ENCODE results near the gene MPPED2.

Gene MPPED2

GRCh38 chr11:30404136-30404535 is 182.0 kb downstream of the MPPED2 start:
- no peaks in the 10 kb centered on the region for H3K79me2 ChIP-seq (ENCODE audit: control insufficient read depth, insufficient read depth, low read length)
- H2AK5ac ChIP-seq (ENCODE audit: low read length) = no peak overlapping the region
- H3K18ac ChIP-seq (ENCODE audit: low read length) = no peak overlapping the region
- no peak overlapping the region for H4K8ac ChIP-seq (ENCODE audit: low read depth, low read length)
- no peak overlapping the region for H3K56ac ChIP-seq (ENCODE audit: low read length)
- H2BK5ac ChIP-seq (ENCODE audit: low read length) = no peak overlapping the region
- no peak overlapping the region for H3K4me3 ChIP-seq (ENCODE audit: low read length)
- H3K4ac ChIP-seq (ENCODE audit: low read depth, low read length) = no peak overlapping the region
- H3K4me2 ChIP-seq (ENCODE audit: low read length) = no peak overlapping the region
- H3K9ac ChIP-seq (ENCODE audit: low read length) = no peak overlapping the region
- H3K23ac ChIP-seq (ENCODE audit: low read length) = no peak overlapping the region
- H3K36me3 ChIP-seq (ENCODE audit: control insufficient read depth, insufficient read depth, low read length) = no peaks in the 10 kb centered on the region
- no peaks in the 10 kb centered on the region for H3K4me1 ChIP-seq (ENCODE audit: control insufficient read depth, low read depth, low read length)
- DNase-seq = no peak
- H3K27me3 ChIP-seq (ENCODE audit: insufficient read depth, low read length, poor library complexity) = no peaks in the 10 kb centered on the region
- no peak overlapping the region for H3K27ac ChIP-seq (ENCODE audit: low read depth, low read length)
- no peaks in the 10 kb centered on the region for H3K79me1 ChIP-seq (ENCODE audit: low read length)
- no peak overlapping the region for H2BK15ac ChIP-seq (replicated peaks; ENCODE audit: low read depth)
- H4K5ac ChIP-seq (ENCODE audit: low read length) = no peak overlapping the region
- WGBS (ENCODE audit: extremely low coverage, insufficient coverage, low lambda C conversion rate) = no CpG with 5 or more reads among the region's 3 CpGs
- H2BK120ac ChIP-seq (ENCODE audit: low read depth, low read length) = no peak overlapping the region

- H3K4me1 ChIP-seq (ENCODE audit: control insufficient read depth, low read depth, low read length) = no peaks in the 10 kb centered on the region
- no peaks in the 10 kb centered on the region for H3K27me3 ChIP-seq (ENCODE audit: insufficient read depth, low read length, poor library complexity)
- DNase-seq = no peak
- no peak overlapping the region for H3K27ac ChIP-seq (ENCODE audit: low read depth, low read length)
- no peaks in the 10 kb centered on the region for H3K79me1 ChIP-seq (ENCODE audit: low read length)
- no peak overlapping the region for H4K5ac ChIP-seq (ENCODE audit: low read length)
- H3K4me3 ChIP-seq (ENCODE audit: low read length) = no peak overlapping the region
- H3K4me2 ChIP-seq (ENCODE audit: low read length) = no peak overlapping the region
- no peak overlapping the region for H3K18ac ChIP-seq (ENCODE audit: low read length)
- H2AK5ac ChIP-seq (ENCODE audit: low read length) = no peak overlapping the region
- no peaks in the 10 kb centered on the region for H3K79me2 ChIP-seq (ENCODE audit: control insufficient read depth, insufficient read depth, low read length)
- H3K4ac ChIP-seq (ENCODE audit: low read depth, low read length) = no peak overlapping the region
- H4K8ac ChIP-seq (ENCODE audit: low read depth, low read length) = no peak overlapping the region
- H2BK5ac ChIP-seq (ENCODE audit: low read length) = no peak overlapping the region
- no peaks in the 10 kb centered on the region for H3K36me3 ChIP-seq (ENCODE audit: control insufficient read depth, insufficient read depth, low read length)
- H3K56ac ChIP-seq (ENCODE audit: low read length) = no peak overlapping the region
- H2BK120ac ChIP-seq (ENCODE audit: low read depth, low read length) = no peak overlapping the region
- H3K9ac ChIP-seq (ENCODE audit: low read length) = no peak overlapping the region
- no peak overlapping the region for H2BK15ac ChIP-seq (replicated peaks; ENCODE audit: low read depth)
- H3K23ac ChIP-seq (ENCODE audit: low read length) = no peak overlapping the region
- no CpG with 5 or more reads among the region's 8 CpGs for WGBS (ENCODE audit: extremely low coverage, insufficient coverage, low lambda C conversion rate)
Observed at GRCh38 chr11:30395751-30396150, 190.4 kb downstream of the MPPED2 start.

GRCh38 chr11:30393012-30393411 is 193.1 kb downstream of the MPPED2 start:
- H3K4ac ChIP-seq (ENCODE audit: low read depth, low read length) = no peak overlapping the region
- no peaks in the 10 kb centered on the region for H3K27me3 ChIP-seq (ENCODE audit: insufficient read depth, low read length, poor library complexity)
- no CpG with 5 or more reads among the region's 1 CpG for WGBS (ENCODE audit: extremely low coverage, insufficient coverage, low lambda C conversion rate)
- no peak overlapping the region for H3K27ac ChIP-seq (ENCODE audit: low read depth, low read length)
- H3K4me3 ChIP-seq (ENCODE audit: low read length) = no peak overlapping the region
- H2BK5ac ChIP-seq (ENCODE audit: low read length) = no peak overlapping the region
- no peaks in the 10 kb centered on the region for H3K4me1 ChIP-seq (ENCODE audit: control insufficient read depth, low read depth, low read length)
- no peaks in the 10 kb centered on the region for H3K79me1 ChIP-seq (ENCODE audit: low read length)
- DNase-seq = no peak
- H2BK120ac ChIP-seq (ENCODE audit: low read depth, low read length) = no peak overlapping the region
- no peak overlapping the region for H3K9ac ChIP-seq (ENCODE audit: low read length)
- no peak overlapping the region for H2BK15ac ChIP-seq (replicated peaks; ENCODE audit: low read depth)
- no peak overlapping the region for H3K4me2 ChIP-seq (ENCODE audit: low read length)
- H4K5ac ChIP-seq (ENCODE audit: low read length) = no peak overlapping the region
- H3K56ac ChIP-seq (ENCODE audit: low read length) = no peak overlapping the region
- H3K36me3 ChIP-seq (ENCODE audit: control insufficient read depth, insufficient read depth, low read length) = no peaks in the 10 kb centered on the region
- no peak overlapping the region for H2AK5ac ChIP-seq (ENCODE audit: low read length)
- H3K79me2 ChIP-seq (ENCODE audit: control insufficient read depth, insufficient read depth, low read length) = no peaks in the 10 kb centered on the region
- no peak overlapping the region for H3K18ac ChIP-seq (ENCODE audit: low read length)
- H4K8ac ChIP-seq (ENCODE audit: low read depth, low read length) = no peak overlapping the region
- no peak overlapping the region for H3K23ac ChIP-seq (ENCODE audit: low read length)

DNA sequence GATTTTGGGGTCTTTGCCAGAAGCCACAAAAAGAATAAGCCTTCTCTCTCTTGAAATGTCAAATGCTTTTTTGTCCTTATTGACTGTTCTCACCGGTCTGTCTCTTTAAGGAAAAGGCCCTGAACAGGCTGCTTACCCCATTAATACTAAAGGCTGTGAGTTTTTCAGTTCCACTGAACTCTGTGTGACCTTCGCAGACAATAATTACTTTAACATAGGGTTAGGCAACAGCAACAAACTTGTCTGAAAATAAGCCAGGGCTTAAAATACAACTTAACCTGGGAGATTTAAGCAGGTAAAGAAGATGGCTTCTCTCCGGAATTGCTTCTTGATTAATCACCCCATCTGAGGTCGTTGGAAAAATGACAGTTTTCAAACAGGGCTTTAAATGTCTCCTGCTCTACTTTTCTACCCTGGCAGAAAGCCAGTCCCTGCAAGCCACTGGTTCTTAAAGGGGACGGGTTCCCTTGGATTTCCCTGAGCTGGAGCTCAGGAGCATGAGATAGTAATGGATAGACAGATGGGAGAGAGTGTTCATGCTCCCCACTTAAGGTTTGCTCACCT is 193.8 kb downstream of the MPPED2 start:
- H3K27me3 ChIP-seq (ENCODE audit: insufficient read depth, low read length, poor library complexity) = no peaks in the 10 kb centered on the region
- no peak overlapping the region for H3K23ac ChIP-seq (ENCODE audit: low read length)
- no peak overlapping the region for H3K9ac ChIP-seq (ENCODE audit: low read length)
- H2BK5ac ChIP-seq (ENCODE audit: low read length) = no peak overlapping the region
- H3K36me3 ChIP-seq (ENCODE audit: control insufficient read depth, insufficient read depth, low read length) = no peaks in the 10 kb centered on the region
- H2BK15ac ChIP-seq (replicated peaks; ENCODE audit: low read depth) = no peak overlapping the region
- no peak overlapping the region for H2BK120ac ChIP-seq (ENCODE audit: low read depth, low read length)
- H2AK5ac ChIP-seq (ENCODE audit: low read length) = no peak overlapping the region
- no peaks in the 10 kb centered on the region for H3K79me1 ChIP-seq (ENCODE audit: low read length)
- H3K4ac ChIP-seq (ENCODE audit: low read depth, low read length) = no peak overlapping the region
- no peak for DNase-seq
- H3K4me3 ChIP-seq (ENCODE audit: low read length) = no peak overlapping the region
- no peak overlapping the region for H3K27ac ChIP-seq (ENCODE audit: low read depth, low read length)
- no peak overlapping the region for H3K56ac ChIP-seq (ENCODE audit: low read length)
- no peak overlapping the region for H3K4me2 ChIP-seq (ENCODE audit: low read length)
- H3K18ac ChIP-seq (ENCODE audit: low read length) = no peak overlapping the region
- WGBS (ENCODE audit: extremely low coverage, insufficient coverage, low lambda C conversion rate) = no CpG with 5 or more reads among the region's 5 CpGs
- H4K8ac ChIP-seq (ENCODE audit: low read depth, low read length) = no peak overlapping the region
- H4K5ac ChIP-seq (ENCODE audit: low read length) = no peak overlapping the region
- no peaks in the 10 kb centered on the region for H3K79me2 ChIP-seq (ENCODE audit: control insufficient read depth, insufficient read depth, low read length)
- H3K4me1 ChIP-seq (ENCODE audit: control insufficient read depth, low read depth, low read length) = no peaks in the 10 kb centered on the region

DNA sequence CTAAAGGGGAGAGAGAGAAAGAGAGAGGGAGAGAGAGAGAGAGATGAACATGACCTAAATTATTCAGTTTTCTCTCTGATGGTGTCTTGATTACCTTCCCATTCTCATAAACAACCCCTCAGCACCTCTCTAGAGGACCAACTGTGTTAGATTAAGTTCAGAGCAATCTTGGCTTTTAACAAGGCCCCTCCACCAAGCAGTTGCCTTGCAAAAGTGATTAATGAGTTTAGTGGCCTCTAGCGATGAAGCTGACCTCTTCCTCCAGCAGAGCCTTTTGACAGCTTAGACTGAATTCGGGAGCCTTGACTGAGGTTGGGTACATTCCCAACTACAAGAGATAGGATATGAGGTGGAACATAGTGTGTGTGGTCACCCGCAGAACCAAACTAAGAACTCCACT is 197.2 kb downstream of the MPPED2 start:
- Histone ChIP-seq H3K18ac (ENCODE audit: low read length) (no peak overlapping the region), H3K56ac (ENCODE audit: low read length) (no peak overlapping the region), H2BK120ac (ENCODE audit: low read depth, low read length) (no peak overlapping the region), H3K79me2 (ENCODE audit: control insufficient read depth, insufficient read depth, low read length) (no peaks in the 10 kb centered on the region), H3K27ac (ENCODE audit: low read depth, low read length) (no peak overlapping the region), H4K8ac (ENCODE audit: low read depth, low read length) (no peak overlapping the region), H3K36me3 (ENCODE audit: control insufficient read depth, insufficient read depth, low read length) (no peaks in the 10 kb centered on the region), H3K4me3 (ENCODE audit: low read length) (no peak overlapping the region), H3K79me1 (ENCODE audit: low read length) (no peaks in the 10 kb centered on the region), H4K5ac (ENCODE audit: low read length) (no peak overlapping the region), H3K27me3 (ENCODE audit: insufficient read depth, low read length, poor library complexity) (no peaks in the 10 kb centered on the region), H3K23ac (ENCODE audit: low read length) (no peak overlapping the region), H2AK5ac (ENCODE audit: low read length) (no peak overlapping the region), H3K4me1 (ENCODE audit: control insufficient read depth, low read depth, low read length) (no peaks in the 10 kb centered on the region), H3K9ac (ENCODE audit: low read length) (no peak overlapping the region), H3K4ac (ENCODE audit: low read depth, low read length) (no peak overlapping the region), H2BK15ac (replicated peaks; ENCODE audit: low read depth) (no peak overlapping the region), H2BK5ac (ENCODE audit: low read length) (no peak overlapping the region), H3K4me2 (ENCODE audit: low read length) (no peak overlapping the region)
- WGBS (ENCODE audit: extremely low coverage, insufficient coverage, low lambda C conversion rate) = no CpG with 5 or more reads among the region's 3 CpGs
- no peak for DNase-seq

Data from mesendoderm (in vitro differentiated cells).